HG02981 (cell line): Measurements from ENCODE around the gene SNX9.
"Not testable (repeated sequence)": the region's sequence is repeated elsewhere in the genome, so short reads cannot be mapped to it uniquely, and the experiment has no call there.

Experiments used
- ATAC-seq: cut with Tn5 transposase; IDR thresholded peaks from one replicate; pipeline ENCODE4 v1.9.1; 2021; ENCODE audit warnings: mild to moderate bottlenecking, moderate library complexity; ENCODE audit not compliant: unreplicated experiment

SNX9 gene

DNA sequence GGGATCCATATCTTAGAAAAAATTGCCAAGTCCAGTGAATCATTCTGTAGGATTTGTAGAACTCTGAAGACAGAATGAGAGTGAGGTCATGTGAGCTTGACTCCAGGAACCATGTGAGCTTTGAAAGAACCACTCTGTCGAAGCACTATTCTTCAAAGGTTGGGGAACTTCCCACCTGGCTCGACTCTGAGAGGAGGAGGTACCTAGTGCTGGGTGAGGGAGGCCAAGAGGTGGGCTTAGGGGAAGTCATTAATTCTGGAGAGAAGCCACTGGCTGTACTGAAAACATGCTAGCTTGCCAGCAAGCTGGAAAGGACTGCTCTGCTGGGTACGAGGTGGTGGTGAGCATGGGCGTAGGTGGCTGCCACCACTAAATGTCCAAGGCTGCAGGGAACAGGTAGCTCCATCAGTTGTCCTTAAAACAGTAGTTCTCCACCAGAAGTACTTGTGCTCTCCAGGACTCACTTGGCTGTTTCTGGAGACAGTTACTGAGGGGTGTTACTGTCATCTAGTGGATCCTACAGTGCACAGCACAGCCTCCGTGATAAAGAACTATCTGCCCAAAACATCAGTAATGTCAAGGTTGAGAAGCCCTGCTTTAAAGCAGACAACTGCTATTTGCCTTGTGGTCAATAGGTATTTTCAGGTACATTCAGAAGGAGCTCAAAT, 124.0 kb downstream of the SNX9 start:
- ATAC-seq: no peak

DNA sequence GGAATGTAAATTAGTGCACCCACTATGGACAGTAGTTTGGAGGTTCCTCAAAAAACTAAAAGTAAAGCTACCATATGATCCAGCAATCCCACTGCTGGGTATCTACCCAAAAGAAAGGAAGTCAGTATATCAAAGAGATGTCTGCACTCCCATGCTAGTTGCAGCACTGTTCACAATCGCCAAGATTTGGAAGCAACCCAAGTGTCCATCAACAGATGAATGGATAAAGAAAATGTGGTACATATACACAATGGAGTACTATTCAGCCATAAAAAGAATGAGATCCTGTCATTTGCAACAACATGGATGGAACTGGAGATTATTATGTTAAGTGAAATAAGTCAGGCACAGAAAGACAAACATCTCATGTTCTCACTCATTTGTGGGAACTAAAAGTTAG, 127.9 kb downstream of the SNX9 start:
- ATAC-seq: not testable (repeated sequence)

DNA sequence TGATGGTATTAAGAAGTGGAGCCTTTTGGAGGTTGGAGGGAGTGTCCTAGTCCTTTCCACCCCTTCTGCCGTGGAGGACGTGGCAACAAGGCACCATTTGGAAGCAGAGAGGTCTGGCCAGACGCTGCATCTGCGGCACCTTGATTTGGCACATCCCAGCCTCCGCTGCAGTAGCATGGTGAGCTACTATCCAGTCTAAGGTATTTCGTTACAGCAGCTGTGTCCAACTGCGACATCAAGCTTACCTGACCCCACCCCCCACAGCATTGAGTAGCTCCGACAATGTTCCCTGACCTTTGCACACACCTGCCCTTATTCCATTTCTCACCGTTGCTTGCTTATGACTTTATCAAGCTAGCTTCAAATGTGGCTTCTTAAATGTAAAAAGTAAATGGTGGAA, 128.8 kb downstream of the SNX9 start:
- ATAC-seq: no peak

DNA sequence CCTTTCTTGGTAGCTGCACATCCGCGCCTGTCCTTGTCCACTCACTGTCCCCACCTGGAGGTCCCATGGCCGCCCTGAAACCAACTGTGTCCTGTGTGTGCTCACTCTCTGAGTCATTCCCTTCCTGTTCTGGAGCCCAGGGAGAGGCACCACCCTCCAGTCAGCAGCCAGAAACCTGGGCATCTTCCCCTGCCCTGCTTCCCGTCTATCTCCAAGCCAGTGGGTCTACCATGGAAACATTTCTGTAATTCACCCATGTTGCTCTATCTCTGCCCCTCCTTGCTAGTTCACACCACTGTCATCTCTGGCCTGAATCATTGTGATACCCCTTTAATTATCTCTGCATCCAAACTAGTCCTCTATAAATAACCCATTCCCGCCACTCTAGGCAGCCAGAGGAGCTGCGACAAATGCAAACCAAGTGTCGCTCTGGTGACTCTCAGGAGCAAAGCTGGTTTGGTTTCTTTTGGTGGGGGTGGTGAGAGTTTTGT, 129.9 kb downstream of the SNX9 start:
- no peak for ATAC-seq

DNA sequence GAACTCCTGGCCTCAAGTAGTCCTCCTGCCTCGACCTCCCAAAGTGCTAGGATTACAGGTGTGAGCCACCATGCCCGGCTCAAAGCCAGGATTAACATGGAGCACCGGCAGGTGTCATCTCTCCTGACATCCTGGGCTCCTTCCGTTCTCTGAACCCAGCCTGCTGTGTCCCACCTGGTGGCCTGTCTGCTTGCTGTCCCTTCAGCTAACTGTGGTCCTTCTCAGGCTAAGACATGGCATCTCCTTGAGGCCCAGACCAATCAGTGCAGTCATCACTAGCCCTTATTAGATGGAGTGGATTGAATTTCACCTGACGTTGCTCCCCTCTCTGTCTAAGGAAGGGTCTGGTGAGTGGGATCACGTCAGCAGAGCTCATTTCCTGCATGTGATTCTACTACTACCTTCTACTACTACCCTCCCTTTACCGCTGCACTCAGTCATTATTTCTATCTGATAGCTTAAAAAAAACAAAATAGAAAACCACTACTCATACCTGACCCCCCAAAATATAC, 130.6 kb downstream of the SNX9 start:
- no peak for ATAC-seq

DNA sequence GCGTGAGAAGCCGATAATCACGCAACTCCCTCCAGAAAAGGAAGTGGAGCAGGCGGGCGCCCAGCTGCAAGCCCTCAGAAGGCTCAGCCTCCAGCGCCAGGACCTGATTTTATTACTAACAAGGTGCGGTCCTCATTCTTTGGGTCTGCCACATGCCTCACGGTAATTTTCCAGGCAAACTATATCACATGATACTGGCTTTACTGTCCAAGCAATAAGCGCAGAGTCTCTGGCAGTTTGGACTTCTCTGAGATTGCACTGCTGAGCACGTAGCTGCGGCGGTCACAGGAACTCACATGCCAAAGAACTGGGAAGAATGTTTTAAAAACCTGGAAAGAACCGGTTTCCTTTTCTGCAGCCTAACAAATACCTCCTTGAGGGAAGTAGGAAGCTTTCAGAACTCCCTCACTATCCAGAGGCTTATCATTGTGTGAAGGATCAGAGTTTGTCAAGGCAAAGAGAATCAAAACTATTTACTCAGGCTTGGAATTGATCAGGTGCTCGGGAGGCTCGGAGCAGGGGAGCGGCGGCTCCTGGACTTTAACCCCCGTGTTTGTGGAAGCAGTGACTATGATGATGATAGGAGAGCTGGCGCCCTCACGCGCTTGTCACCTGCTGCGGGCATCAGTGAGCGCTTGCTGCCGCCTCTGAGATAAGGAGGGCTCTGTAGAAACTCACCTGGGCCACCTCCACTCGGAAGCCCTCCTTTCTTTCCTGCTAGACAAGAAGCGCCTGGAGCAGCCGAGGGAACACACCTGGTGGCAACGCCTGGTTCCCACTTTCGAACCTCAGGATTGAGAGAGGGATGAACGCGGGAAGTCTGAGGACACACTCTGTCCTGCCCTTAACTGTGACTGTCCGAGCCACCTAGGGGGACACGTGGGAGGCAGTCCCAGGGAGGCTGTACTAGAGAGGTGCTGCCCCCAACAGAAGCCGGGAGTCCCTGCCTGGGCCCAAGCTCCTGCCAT, 131.4 kb downstream of the SNX9 start:
- no peak for ATAC-seq

DNA sequence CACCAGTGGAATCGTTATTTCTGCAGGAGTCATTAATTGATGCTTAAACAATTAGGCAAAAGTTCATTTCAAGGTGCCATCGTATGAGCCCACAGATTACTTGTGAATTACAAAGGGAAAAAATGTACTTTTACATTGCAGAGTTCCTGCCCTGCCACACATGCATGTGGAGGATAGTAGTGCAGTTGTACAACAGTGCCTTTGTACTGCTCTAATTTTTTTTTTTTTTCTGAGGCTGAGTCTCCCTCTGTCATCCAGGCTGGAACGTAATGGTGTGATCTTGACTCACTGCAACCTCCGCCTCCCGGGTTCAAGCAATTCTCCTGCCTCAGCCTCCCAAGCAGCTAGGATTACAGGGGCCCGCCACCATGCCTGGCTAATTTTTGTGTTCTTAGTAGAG, 132.6 kb downstream of the SNX9 start:
- ATAC-seq: no peak

DNA sequence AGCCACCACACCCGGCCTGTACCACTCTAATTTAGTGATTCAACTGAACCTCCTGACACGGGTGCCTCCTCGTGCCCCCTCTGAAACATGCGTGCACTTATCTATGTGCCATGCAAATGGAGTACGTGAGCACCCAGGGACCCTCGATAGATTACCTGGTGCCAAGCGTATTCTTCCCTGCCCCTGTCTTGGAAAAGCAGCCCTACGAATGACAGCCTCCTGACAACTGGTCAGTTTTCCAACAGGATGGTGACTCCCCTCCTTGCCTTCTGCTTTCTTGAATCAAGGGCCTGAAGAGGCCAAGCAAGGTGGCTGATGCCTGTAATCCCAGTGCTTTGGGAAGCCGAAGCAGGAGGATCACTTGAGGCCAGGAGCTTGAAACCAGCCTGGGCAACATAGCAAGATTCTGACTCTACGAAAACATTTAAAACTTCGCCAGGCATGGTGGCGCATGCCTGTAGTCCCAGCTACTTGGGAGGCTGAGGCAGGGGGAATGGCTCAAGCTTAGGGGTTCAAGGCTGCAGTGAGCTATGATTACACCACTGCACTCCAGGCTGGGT, 133.2 kb downstream of the SNX9 start:
- ATAC-seq: no peak

DNA sequence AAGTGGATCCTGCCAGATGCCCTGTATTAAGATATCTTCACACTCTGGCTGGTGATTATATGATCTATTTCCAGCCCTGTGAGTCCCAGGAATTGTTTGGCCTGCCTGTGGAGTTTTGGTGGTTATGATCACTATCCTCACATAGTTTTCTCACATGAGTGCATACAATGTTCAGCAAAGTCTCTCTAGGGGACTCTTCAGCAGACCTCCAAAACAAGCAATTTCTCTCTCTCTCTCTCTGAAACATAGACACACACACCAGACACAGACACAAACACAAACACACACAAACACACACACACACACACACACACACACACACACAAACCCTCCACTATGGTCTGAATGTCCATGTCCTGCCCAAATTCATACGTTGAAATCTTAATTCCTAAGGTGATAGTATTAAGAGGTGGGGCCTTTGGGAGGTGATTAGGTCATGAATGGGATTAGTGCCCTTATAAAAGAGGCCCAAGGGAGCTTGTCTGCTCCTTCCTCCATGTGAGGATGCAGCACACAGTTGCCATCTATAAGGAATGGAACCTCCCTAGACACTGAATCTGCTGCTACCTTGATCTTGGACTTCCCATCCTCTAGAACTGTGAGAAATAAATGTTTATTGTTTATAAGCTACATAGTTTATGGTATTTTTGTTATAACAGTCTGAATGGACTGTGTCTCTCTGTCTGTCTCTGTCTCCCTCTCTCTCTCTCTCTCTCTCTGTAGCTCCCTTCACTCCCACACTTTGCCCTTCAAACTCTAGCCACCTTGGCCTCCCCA, 136.6 kb downstream of the SNX9 start:
- ATAC-seq: no peak

DNA sequence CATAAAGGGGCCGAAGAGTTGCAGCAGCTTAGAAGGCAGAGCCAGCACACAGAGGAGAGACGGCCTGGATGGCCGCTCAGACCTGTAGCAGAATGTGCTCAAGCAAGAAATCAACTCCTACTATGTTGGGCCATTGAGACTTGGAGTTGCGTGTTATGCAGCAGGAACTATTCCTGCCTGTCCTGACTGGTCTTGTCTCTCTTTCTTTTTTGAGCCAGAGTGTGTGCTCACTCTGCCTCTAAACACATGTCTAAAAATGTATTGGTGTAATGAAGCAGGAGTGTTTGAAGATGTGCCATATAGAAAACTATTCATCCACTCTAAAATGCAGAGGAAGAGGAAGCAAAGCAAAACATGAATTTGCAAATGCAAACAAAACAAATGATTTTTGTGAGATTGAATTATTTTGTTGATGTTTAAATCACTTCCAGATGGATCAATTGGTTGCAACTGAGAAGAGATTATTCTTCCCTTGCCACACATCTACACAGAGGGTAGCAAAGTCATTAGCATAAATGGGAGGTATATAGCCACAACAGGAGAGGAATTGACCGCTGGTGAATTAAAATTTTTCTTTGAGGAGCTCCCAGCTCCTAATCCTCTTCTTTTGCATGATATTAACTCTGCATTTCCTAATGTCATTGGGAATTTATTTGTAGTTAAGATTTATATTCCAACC, 138.2 kb downstream of the SNX9 start:
- no peak for ATAC-seq

DNA sequence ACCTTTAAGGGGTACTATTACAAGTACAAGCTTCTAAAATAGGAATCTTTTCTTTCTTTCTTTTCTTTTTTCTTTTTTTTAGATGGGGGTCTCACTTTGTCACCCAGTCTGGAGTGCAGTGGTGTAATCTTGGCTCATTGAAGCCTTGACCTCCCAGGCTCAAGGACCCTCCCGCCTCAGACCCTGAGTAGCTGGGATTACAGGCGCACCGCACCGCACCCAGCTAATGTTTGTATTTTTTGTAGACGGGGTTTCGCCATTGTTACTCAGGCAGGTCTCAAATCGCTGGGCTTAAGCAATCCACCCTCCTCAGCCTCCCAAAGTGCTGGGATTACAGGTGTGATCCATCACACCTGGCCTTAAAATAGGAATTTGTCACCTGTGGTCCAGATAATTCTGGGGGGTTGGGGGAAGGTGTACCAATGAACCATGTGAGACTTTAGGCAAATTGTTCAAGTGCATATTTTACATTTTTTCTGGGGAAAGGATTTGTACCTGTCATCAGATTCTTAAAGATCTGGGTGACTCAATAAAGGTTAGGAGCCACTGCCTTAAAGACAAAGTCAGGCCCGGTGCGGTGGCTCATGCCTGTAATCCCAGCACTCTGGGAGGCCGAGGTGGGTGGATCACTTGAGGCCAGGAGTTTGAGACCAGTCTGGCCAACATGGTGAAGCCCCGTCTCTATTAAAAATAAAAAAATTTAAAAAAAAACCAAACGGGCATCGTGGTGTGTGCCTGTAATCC, 139.0 kb downstream of the SNX9 start:
- no peak for ATAC-seq

DNA sequence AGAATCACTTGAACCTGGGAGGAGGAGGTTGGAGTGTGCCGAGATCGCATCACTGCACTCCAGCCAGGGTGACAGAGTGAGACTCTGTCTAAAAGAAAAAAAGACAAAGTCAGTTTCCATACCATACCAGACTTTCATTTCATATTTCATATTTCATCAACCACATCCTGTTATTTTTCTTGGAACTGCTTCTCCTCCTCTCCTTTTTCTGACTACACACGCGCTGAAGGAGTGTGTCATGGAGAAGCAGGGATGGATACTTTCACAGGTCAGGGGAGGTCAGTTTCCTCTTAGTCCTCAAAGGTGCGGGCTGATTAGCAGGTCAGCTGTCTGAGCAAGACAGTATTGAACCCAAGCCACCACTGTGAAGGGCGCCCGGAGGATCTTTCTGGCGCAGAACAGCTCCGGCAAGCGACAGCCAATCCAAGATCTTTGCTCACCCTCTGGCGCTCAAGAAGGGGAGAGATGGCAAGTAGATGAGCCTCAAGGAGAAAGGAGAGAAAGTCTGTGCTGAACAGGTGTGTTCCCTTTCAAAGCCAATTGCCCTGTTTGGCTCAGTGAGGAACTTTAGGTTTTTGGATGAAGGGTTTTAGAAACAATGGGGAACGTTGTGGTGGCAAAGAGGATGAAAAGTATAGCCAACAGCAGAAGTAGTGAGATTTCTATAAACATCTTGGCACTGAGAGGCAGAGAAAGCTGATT, 139.7 kb downstream of the SNX9 start:
- ATAC-seq: no peak

DNA sequence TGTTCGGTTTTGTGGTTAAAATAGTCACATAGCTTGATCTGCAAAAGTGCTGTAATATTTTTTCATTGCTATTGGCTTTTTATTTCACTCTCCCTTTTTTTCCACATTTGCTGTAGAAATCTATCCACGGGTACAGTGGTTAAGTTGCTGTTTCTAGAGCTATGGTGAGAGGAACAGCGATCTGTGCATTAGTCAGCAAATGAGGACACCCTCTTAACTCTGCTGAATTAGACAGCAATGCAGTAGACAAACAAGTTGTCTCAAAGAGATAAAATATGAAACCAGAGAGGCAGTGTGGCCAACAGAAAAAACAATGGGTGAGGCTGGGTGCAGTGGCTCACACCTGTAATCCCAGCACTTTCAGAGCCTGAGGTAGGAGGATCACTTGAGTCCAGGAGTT, 141.1 kb downstream of the SNX9 start:
- no peak for ATAC-seq

DNA sequence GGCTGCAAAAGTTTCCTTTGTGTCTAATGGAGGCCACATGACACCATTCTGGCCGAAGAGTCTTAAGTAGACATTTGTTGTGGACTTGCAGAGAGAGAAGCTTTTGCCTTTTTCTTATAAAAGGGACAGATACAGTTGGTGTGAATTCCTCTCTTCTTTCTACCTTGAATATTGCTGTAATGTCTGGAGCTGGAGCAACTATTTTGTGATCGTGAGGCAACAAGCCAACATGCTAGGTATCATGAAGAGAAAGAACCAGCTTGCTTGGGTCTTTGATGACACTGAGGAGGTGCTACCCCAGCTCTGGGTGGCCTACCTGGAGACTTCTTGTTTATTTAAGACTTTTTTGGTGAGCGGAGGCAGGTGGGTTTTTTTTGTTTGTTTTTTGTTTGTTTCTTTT, 142.3 kb downstream of the SNX9 start:
- ATAC-seq: no peak

DNA sequence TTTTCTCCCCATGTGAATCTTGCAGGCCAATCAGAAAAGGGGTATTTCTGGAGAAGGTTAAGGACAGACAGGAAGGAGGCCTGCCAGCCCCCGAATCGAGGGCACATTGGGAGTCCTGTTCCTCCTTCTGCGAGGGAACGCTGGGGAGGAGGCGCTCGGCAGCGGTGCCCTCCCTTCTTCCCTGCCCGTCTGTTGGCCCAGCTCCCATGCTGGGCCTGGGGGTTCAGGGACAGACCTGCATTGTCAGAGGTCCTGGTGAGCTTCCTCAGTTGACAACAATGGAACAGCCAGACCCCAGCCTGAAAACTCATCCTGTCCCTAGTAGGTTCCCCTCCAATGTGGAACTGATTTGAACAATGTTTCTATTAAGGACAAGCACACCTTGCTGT, 143.5 kb downstream of the SNX9 start:
- ATAC-seq: no peak

DNA sequence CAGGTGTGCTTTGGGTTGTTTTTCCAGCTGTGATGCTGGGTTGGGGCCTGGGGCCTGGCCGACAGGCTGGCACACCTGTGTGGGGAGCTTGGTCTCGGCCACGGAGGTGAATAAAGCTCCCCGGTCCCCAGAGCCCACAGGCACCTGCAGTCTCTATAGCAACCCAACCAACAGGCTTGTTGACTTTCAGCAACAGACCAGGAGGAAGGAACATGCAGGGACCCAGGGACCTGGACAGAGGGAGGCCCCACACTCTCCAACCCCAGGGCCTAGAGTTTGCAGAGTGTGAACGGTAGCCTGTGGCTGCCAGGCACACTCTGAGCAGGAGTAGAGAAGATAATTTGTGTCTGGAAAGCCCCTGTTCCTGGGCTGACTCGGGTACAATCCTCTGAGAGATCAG, 144.0 kb downstream of the SNX9 start:
- ATAC-seq: no peak

DNA sequence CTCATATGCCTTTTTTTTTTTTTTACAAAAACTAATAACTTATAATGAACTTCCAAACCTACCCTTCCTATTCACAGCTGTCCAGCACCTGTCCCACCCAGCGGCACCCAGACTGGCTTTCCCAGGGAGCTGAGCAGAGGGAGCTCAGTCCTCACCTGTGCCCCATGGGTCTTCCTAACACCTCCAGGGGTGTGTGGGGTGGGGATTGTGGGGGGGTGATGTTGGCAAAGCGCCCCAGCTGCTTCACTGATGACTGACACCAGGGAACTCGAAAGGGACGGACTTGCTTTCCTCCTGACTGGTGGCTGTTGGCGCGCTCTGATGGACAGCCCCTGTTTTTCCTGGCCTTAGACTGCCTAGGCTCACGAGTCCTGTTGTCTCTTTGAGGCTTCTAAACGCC, 144.4 kb downstream of the SNX9 start:
- ATAC-seq: no peak

DNA sequence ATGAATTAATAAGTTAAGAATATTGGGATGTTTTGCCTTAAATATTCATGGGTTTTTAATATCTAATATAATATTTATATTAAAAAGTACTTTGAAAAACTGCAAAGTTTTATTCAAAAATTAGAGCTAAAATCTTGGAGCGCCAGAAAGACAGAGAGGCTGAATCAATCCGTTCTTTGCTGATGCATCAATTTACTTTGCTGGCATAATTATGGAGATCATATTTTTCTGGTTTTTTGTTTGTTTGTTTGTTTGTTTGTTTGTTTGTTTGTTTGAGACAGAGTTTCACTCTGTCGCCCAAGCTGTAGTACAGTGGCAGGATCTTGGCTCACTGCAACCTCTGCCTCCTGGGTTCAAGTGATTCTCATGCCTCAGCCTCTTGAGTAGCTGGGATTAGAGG, 149.1 kb downstream of the SNX9 start:
- not testable (repeated sequence) for ATAC-seq

DNA sequence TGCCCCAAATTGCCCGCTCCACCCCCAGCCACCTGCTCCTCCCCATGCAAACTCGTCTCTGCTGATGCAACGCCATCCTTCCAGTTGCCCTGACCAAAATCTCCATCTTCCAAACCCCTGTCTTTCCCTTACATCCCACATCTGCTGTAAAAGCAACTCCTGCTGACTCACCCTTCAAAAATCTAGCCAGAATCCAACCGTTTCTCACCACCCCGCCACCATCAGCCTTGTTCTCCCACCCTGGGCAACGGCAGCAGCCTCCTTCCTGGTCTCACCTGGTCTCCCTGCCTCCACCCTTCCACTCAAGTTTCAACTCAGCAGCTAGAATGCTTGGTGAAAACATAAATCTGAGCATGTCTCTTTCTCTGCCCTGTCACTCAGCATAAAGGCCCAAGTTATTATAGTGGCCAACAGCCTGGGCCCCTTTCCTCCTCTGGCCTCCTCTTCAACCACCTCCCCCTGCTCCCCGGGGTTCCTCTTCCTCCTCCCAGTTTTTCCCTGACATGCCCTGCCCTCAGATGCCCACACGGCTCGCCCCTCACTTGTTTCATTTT, 151.4 kb downstream of the SNX9 start:
- ATAC-seq: no peak
